ENCODE measurements around the gene VAMP8. TPM values are rescaled to one million over a fixed set of nuclear protein-coding genes. Genes with fewer than 3 reads are reported as not detected.
"Not testable (repeated sequence)": the region's sequence is repeated elsewhere in the genome, so short reads cannot be mapped to it uniquely, and the experiment has no call there.

Gene VAMP8
- polyA plus RNA-seq, 4 donors, result 90.7 to 106 (median 101) TPM

GRCh38 chr2:85578243-85579180 is 1.1 kb downstream of the VAMP8 start:
- no peak for DNase-seq (ENCODE audit: low read depth in 4 of 4, low spot score in 3 of 4)

- no peak for DNase-seq (ENCODE audit: low read depth in 4 of 4, low spot score in 3 of 4)
Observed at GRCh38 chr2:85579266-85579935, 2.0 kb downstream of the VAMP8 start.

GRCh38 chr2:85580206-85580605 is 2.8 kb downstream of the VAMP8 start:
- DNase-seq (ENCODE audit: low read depth in 4 of 4, low spot score in 3 of 4), result no peak

- DNase-seq (ENCODE audit: low read depth in 4 of 4, low spot score in 3 of 4), result no peak
Observed at GRCh38 chr2:85582492-85582891, 5.1 kb downstream of the VAMP8 start.

GRCh38 chr2:85583667-85584353 is 6.4 kb downstream of the VAMP8 start:
- DNase-seq (ENCODE audit: low read depth in 4 of 4, low spot score in 3 of 4), result no peak

- no peak for DNase-seq (ENCODE audit: low read depth in 4 of 4, low spot score in 3 of 4)
Observed at GRCh38 chr2:85584354-85584856, 7.0 kb downstream of the VAMP8 start, which contains the start of gene VAMP5. VAMP5 (plus strand) TSS chr2:85584431; CDS start chr2:85584491, 60 bp downstream.

GRCh38 chr2:85584857-85585780 is 7.7 kb downstream of the VAMP8 start:
- DNase-seq (ENCODE audit: low read depth in 4 of 4, low spot score in 3 of 4), result no peak

GRCh38 chr2:85585781-85586105 is 8.4 kb downstream of the VAMP8 start:
- no peak for DNase-seq (ENCODE audit: low read depth in 4 of 4, low spot score in 3 of 4)

- no peak for DNase-seq (ENCODE audit: low read depth in 4 of 4, low spot score in 3 of 4)
Observed at GRCh38 chr2:85588236-85588635, 10.8 kb downstream of the VAMP8 start.

- DNase-seq (ENCODE audit: low read depth in 4 of 4, low spot score in 3 of 4), result no peak
Observed at GRCh38 chr2:85588645-85589044, 11.3 kb downstream of the VAMP8 start.

- no peak for DNase-seq (ENCODE audit: low read depth in 4 of 4, low spot score in 3 of 4)
Observed at GRCh38 chr2:85589181-85589580, 11.8 kb downstream of the VAMP8 start.

GRCh38 chr2:85589982-85590791 is 12.8 kb downstream of the VAMP8 start:
- DNase-seq (ENCODE audit: low read depth in 4 of 4, low spot score in 3 of 4), result no peak

GRCh38 chr2:85590950-85591349 is 13.6 kb downstream of the VAMP8 start:
- no peak for DNase-seq (ENCODE audit: low read depth in 4 of 4, low spot score in 3 of 4)

- DNase-seq (ENCODE audit: low read depth in 4 of 4, low spot score in 3 of 4), result no peak
Observed at GRCh38 chr2:85591563-85591962, 14.2 kb downstream of the VAMP8 start.

- not testable (repeated sequence) for DNase-seq (ENCODE audit: low read depth in 4 of 4, low spot score in 3 of 4)
Observed at GRCh38 chr2:85592299-85592698, 14.9 kb downstream of the VAMP8 start.

GRCh38 chr2:85593023-85593422 is 15.6 kb downstream of the VAMP8 start:
- DNase-seq (ENCODE audit: low read depth in 4 of 4, low spot score in 3 of 4), result no peak

GRCh38 chr2:85594715-85595300 is 17.4 kb downstream of the VAMP8 start:
- DNase-seq (ENCODE audit: low read depth in 4 of 4, low spot score in 3 of 4), result no peak

GRCh38 chr2:85595301-85596025 is 18.1 kb downstream of the VAMP8 start, which contains the start of gene RNF181:
RNF181 (plus strand) TSS chr2:85595745; CDS start chr2:85595764, 19 bp downstream.
- peak; percentile 89 to 96 (median 94) for DNase-seq (ENCODE audit: low read depth in 4 of 4, low spot score in 3 of 4)
